ENCODE measurements around the gene ITPRIPL2.

DNA sequence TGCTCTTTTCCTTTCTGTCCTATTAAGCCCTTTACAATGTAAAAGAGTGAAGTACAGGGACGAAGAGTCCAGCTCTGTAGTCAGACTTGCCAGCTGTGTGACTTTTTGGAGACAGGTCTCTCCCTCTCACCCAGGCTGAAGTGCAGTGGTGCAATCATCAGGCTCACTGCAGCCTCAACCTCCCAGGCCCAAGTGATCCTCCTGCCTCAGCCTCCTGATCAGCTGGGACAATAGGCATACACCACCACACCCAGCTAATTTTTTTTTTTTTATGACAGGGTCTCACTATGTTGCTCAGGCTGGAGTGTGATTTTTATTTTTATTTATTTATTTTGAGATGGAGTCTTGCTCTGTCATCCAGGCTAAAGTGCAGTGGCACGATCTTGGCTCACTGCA lies 7.1 kb upstream of the ITPRIPL2 start:
- TF ChIP-seq EZH2phosphoT487 (IDR thresholded peaks at IDR 0.05; ENCODE audit: insufficient read depth, low read depth) = no peak
- TF ChIP-seq EZH2 (IDR thresholded peaks at IDR 0.05; ENCODE audit: insufficient read depth, poor library complexity, severe bottlenecking) = no peak
